ENCODE data around the gene PCNP. TPM values are rescaled to one million over a fixed set of nuclear protein-coding genes. Genes with fewer than 3 reads are reported as not detected.
"Not testable (repeated sequence)": the region's sequence is repeated elsewhere in the genome, so short reads cannot be mapped to it uniquely, and the experiment has no call there.

The PCNP gene
- total RNA-seq, 2 donors from 2014 or later, result 87.2 to 99.6 TPM

DNA sequence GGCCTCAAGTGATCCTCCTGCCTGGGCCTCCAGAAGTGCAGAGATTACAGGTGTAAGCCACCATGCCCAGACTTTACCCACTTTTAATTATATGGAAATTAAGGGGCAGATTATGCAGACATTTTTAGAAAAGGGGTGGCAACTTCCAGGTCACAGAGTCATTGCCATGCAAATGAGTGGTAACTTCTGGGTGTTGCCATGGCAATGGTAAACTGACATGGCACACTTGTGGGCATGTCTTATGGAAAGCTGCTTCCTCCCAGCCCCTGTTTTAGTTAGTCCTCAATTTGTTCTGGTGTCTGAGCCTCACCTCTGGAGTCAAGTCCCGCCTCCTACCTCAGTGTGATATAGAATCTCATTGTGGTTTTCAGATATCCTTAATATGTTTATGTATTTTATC lies 49.7 kb downstream of the PCNP start:
- no peak for DNase-seq
- intact Hi-C loops (cut with DNase I, micrococcal nuclease), result no loop called here
- no peak for ATAC-seq

DNA sequence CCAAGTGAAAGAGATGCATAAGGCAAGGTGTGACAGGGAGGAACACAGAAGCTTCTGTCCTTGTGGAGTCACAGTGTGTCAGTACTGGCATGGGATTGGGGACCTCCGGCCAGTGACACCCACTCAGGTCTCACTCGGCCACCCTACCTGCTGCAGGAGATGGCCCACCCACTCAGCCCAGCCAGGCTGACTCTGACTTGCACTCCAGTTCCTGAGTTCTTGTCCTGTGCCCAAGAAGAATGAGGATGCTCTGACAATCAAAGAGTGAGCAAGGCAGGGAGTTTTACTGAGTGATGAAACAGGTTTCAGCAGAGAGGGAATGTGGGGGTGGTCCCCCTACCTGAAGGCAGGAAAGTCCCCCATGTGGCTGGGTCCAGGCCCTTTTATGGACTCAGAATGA lies 50.9 kb downstream of the PCNP start:
- DNase-seq (no peak), ATAC-seq (no peak)
- intact Hi-C loops (cut with DNase I, micrococcal nuclease), result no loop called here

DNA sequence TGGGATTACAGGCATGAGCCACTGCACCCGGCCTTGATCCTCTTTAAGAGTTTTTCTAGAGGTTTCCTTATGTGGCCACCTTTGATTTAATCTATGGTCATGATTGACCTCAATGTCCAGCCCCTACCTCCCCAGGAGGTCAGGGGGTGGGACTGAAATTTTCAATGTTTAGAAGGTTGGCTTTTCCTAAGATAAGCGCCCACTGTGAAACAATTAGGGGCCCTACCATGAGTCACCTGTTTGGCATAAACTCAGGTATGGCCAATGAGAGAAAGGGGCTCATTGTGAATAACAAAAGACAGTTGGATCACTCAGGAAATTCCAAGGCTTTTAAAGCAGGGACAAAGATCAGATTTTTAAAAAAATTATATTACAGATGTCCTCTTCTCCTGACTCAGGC lies 51.9 kb downstream of the PCNP start:
- intact Hi-C loops (cut with DNase I, micrococcal nuclease), result no loop called here
- DNase-seq, result no peak
- ATAC-seq, result no peak

DNA sequence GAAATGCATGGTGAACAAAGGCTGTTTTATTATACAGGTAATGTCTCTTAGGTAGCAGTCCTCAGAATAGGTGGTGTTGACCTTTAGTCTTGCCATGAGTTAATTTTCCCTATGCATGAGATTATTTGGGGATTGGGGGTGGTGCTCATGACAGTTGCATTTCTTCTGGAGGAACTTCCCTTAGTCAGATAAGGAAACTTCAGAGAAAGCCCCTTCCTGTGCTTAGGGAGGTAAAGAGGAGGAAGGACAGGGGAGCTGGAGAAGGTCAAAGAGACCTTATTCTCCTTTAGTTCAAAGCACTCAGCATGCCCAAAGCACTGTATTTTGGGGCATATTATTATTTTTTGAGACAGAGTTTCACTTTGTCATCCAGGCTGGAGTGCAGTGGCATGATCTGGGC lies 55.2 kb downstream of the PCNP start:
- ATAC-seq, result no peak
- DNase-seq, result no peak
- intact Hi-C loops (cut with DNase I, micrococcal nuclease), result no loop called here

DNA sequence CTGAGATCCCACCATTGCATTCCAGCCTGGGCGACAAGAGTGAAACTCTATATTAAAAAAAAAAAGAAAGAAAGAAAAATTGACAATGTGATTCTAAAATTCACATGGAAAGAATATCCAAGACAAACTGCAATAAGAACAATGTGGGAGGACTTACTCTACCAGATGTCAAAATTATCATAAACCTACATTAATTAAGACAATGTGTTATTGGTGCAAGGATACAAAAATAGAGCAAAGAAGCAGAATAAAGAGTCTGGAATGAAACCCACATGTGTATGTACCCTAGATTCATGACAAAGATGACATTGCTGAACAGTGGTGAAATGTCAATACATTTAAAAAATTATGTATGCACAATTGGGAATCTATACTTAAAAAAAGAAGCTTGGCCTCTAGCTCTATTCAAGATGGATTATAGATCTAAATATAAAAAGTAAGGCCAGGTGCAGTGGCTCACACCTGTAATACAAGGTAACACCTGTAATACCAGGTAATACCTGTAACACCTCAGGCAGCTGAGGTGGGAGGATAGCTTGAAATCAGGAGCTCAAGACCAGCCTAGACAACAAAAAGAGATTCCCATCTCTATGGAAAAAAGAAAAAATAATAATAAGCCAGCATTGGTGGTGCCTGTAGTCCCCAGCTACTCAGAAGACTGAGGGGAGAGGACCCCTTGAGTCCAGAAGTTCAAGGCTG lies 57.3 kb downstream of the PCNP start:
- intact Hi-C loops (cut with DNase I, micrococcal nuclease), result no loop called here
- no peak for ATAC-seq
- DNase-seq, result no peak

DNA sequence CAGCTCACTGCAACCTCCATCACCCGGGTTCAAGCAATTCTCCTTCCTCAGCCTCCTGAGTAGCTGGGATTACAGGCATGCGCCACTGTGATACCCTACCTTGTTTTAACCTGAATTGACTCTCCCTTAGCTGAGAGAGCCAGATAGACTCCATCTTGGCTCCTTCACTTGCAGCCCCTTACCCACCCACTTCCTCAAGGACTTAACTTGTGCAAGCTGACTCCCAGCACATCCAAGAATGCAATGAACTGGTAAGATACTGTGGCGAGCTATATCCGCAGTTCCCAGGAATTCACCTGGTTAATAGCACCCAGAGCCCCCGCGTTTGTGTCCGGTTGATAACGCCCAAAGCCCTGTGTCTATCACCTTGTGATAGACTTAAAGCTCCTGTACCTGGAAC lies 58.0 kb downstream of the PCNP start:
- DNase-seq; intact Hi-C loops (cut with DNase I, micrococcal nuclease); ATAC-seq: not testable (repeated sequence)

DNA sequence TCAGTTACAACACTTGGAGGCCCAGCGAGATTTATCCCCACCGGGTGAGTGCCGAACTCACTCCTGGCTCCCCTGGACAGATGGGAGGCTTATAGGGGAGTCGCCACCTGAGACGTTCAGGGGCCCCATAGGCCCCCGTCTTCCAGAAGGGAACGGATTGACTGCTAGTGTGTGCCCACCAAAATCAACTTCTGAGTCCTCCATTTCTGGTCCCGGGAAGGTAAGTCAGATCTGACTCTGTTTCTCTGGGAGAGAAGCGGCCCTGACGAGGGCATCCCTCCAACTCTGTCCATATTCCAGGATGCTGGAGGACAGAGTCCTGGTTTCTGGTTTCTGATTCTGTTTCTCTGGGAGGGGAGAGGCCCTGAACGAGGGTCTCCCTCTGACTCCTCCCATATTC lies 58.6 kb downstream of the PCNP start:
- ATAC-seq (no peak), DNase-seq (no peak)
- intact Hi-C loops (cut with DNase I, micrococcal nuclease), result no loop called here

DNA sequence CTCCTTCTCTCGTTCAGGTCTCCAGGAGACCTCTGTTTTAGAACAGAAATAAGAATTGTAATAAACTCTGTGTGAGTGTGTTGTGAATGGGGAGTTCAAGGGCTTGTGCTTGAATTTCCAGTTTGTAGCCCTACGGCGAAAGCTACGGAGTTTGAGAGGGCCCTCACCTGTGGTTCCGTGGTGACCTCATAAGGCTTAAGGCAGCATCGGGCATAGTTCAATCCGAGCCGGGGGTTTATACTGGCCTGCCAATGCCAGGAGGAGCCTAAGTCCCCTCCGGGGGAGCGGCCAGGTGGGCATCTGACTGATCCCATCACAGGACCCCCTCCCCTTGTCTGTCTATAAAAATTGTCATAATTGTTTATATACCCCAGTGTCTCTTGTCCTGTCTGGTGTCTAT lies 59.2 kb downstream of the PCNP start:
- intact Hi-C loops (cut with DNase I, micrococcal nuclease), result no loop called here
- DNase-seq (no peak), ATAC-seq (no peak)

DNA sequence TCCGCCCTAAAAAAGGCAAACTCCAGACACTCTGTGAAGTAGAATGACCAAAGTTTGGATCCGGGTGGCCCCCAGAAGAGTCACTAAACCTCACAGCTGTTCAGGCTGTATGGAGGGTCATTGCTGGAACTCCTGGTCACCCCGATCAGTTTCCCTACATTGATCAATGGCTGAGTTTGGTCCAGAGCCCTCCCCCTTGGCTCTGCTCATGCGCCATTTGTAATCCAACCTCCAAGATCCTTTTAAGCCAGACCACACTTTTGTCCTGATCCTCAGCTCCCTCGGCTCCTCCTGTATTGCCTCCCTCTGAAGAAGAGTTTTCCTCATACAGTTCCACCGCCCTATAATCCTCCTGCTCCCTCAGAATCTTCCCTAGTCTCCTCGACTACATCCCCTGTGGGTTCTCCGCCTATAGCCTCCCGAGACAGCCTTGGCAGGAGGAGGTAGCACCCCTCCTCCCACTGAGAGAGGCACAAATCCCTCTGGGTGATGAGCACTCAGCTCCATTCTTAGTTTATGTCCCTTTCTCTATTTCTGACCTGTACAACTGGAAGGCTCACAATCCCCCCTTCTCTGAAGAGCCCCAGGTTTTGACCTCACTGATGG lies 60.7 kb downstream of the PCNP start:
- ATAC-seq, result no peak
- intact Hi-C loops (cut with DNase I, micrococcal nuclease), result no loop called here
- DNase-seq, result no peak

DNA sequence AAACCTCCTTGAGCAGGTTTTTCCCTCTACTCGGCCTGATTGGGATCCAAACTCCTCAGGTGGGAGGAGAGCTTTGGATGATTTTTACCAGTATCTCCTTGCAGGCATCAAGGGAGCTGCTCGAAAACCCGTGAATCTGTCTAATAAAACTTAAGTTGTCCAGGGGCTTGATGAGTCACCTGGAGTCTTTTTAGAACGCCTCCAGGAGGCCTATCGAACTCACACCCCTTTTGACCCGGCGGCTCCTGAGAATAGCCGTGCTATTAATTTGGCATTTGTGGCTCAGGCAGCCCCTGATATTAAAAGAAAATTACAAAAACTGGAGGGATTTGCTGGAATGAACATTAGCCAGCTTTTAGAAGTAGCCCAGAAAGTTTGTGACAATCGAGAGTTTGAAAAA lies 61.4 kb downstream of the PCNP start:
- intact Hi-C loops (cut with DNase I, micrococcal nuclease), result no loop called here
- ATAC-seq, result no peak

DNA sequence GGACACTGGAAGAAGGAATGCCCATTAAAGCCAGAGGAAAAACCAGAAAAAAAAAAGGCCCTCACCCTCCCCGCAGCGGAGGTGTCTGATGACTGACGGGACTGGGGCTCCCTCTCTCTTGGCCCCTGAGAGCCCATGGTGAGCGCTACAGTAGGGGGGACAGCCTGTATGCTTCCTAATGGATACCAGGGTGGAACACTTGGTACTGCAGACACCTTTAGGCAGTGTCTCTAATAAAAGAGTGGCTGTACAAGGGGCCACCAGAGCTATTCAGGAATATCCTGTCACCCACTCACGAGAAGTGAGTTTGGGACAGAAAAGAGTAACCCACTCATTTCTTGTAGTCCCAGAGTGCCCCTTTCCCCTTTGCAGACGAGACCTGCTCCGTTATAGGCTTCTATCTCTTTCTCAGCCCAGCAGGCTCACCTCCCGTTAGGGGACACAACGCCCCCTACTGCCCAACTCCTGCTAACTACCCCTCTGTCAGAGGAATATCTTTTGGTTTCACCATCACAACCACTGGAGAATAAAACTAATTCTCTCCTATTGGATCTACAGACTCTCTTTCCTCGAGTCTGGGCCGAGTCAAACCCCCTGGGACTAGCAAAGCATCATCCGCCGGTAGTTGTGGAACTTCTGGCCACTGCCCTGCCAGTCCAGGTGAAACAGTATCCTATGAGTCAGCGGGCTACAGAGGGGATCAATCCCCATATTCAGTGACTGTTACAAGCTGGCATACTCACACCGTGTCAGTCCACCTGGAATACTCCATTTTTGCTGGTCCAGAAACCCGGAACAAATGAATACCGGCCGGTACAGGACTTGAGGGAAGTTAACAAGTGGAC lies 62.2 kb downstream of the PCNP start:
- ATAC-seq, result peak; percentile 52
- peak in 1 of 2 donors; percentile 66 for DNase-seq
- intact Hi-C loops (cut with DNase I, micrococcal nuclease), result no loop called here

More for the DNA sequence above, 61.4 kb downstream of the PCNP start:
- DNase-seq, result no peak

DNA sequence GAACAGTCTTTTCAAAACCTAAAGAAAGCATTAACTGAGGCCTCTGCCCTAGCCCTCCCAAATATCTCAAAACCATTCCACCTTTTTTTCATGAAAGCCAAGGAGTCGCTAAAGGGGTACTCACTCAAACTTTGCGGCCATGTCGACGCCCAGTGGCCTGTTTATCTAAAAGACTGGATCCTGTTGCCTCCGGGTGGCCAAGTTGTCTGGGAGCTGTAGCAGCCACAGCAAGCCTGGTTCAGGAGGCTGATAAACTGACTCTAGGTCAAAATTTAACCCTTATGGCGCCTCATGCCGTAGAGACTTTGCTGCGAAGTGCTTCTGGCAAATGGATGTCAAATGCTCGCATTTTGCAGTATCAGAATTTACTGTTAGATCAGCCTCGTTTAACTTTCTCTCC lies 63.5 kb downstream of the PCNP start:
- intact Hi-C loops (cut with DNase I, micrococcal nuclease), result no loop called here
- no peak for ATAC-seq
- no peak for DNase-seq

DNA sequence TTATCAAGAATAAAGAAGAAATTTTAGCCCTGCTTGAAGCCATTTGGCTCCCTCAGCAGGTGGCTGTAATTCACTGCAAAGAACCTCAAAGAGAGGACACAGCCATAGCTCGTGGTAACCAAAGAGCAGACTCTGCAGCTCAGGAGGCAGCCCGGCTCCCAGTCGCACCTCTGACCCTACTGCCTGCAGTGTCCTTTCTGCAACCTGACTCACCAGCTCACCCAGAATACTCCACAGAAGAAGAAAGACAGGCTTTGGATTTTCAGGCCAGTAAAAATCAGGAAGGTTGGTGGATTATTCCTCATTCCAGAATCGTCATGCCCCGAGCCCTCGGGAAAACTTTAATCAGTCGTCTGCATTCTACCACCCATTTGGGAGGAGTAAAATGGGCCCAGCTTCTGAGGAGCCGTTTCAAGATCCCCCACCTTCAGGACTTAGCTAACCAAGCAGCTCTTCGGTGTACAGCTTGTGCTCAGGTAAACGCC lies 64.3 kb downstream of the PCNP start:
- ATAC-seq, result no peak
- intact Hi-C loops (cut with DNase I, micrococcal nuclease), result no loop called here
- no peak for DNase-seq

DNA sequence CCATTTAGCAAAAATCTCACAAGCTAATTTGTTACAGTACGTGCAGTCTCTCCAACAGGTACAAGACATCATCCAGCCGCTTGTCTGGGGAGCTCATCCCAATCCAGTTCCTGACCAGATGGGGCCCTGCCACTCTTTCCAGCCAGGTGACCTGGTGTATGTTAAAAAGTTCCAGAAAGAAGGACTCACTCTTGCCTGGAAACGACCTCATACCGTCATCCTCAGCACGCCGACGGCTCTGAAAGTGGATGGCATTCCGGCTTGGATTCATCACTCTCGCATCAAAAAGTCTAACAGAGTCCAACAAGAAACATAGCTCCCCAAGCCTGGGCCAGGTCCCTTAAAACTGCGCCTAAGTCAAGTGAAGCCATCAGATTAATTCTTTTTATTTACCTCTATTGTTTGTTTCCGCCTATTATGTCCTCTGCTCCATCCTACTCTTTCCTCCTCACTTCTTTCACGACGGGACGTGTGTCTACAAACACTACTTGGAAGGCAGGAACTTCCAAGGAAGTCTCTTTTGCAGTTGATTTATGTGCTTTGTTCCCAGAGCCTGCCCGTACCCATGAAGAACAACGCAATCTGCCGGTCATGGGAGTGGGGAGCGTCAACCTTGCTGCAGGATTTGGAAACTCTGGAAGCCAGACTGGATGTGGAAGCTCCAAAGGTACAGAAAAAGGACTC lies 65.4 kb downstream of the PCNP start:
- DNase-seq, result no peak
- intact Hi-C loops (cut with DNase I, micrococcal nuclease), result no loop called here
- no peak for ATAC-seq

DNA sequence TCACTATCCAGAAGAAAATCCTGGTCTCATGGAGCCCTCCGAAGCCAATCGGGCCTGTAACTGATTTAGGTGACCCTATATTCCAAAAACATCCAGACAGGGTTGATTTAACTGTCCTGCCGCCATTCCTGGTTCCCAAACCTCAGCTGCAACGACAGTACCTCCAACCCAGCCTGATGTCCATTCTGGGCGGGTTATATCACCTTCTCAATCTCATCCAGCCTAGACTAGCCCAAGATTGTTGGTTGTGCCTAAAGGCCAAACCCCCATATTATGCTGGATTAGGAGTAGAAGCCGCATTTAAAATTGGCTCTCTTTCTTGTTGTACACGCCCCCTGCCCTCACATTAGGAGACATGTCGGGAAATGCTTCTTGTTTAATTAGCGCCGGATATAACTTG lies 66.3 kb downstream of the PCNP start:
- DNase-seq, result no peak
- no peak for ATAC-seq
- intact Hi-C loops (cut with DNase I, micrococcal nuclease), result no loop called here

DNA sequence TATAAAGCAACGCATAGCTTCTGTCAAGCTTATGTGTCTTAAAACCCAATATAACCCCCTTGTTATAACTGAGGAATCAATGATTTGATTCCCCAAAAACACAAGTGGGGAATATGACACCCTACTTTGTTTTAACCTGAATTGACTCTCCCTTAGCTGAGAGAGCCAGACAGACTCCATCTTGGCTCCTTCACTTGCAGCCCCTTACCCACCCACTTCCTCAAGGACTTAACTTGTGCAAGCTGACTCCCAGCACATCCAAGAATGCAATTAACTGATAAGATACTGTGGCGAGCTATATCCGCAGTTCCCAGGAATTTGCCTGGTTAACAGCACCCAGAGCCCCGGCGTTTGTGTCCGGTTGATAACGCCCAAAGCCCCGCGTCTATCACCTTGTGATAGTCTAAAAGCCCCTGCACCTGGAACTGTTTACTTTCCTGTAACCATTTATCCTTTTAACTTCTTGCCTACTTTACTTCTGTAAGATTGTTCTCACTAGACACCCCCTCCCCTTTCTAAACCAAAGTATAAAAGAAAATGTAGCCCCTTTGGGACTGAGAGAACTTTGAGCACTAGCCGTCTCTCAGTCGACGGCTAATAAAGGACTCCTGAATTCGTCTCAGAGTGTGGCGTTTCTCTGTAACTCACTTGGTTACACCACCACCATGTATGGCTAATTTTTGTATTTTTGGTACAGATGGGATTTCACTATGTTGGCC lies 67.6 kb downstream of the PCNP start:
- ATAC-seq; DNase-seq; intact Hi-C loops (cut with DNase I, micrococcal nuclease): not testable (repeated sequence)

DNA sequence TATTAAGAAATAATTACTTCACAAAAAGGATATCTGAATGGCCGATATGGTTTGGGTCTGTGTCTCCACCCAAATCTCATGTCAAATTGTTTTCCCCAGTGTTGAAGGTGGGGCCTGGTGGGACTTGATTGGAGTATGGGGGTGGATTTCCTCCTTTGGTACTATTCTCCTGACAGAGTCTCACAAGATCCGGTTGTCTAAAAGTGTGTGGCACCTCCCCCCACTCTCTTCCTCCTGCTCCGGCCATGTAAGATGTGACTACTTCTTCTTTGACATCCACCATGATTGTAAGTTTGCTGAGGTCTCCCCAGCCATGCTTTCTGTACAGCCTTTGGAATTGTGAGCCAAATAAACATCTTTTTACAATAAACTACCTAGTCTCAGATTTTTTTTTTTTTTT lies 68.5 kb downstream of the PCNP start:
- no peak for ATAC-seq

DNA sequence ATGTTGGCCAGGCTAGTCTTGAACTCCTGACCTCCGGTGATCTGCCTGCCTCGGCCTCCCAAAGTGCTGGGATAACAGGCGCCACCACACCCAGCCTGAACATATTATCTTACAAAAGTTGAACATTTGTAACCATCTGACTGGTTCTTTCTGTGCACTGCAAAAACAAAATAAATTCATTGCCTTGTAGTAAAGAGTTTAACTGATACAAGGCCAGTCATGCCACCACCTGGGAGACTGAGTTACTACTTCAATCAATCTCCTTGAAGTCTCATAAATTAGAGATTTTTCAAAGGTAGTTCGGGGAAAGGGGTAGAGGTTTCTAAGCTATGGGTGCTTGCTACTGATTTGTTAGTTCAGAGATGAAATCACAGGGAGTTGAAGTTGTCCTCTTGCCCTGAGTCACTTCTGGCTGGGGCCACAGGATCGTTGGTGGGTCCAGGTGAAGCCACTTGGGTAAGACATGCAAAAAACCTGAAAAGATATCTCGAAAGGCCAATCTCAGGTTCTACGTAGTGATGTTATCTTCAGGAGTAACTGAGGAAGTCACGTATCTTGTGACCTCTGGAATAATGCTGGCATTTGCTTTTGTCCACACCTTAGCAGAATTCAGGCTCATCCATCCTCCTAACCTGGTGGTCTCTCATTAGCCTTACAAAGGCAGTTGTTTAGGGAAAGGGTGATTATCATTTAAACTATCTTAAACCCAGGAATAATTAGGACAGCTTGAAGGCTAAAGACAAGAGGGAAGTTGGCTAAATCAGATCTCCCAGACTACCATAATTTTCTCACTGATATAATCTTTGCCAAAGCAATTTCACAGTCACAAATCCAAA lies 69.2 kb downstream of the PCNP start:
- intact Hi-C loops (cut with DNase I, micrococcal nuclease), result no loop called here
- DNase-seq, result no peak
- ATAC-seq, result no peak

More for the DNA sequence above, 68.5 kb downstream of the PCNP start:
- intact Hi-C loops (cut with DNase I, micrococcal nuclease), result no loop called here
- no peak for DNase-seq

Measured in left colon (tissue), 2 donors.